CD4-positive, alpha-beta T cell (primary cell): Measurements from ENCODE around the gene MYO9A. TPM values are rescaled to one million over a fixed set of nuclear protein-coding genes. Genes with fewer than 3 reads are reported as not detected.

Experiments used
- ATAC-seq: fragments of 200-7000 bp; cut with Tn5 transposase; one replicate; pipeline ENCODE4 v1.10.0; 2022; ENCODE audit warnings: mild to moderate bottlenecking; ENCODE audit not compliant: poor library complexity
- CTCF ChIA-PET: fragments of 350-600 bp; sonication (Branson Sonifier 250); formaldehyde crosslinking; loops from one replicate; lab custom pipeline; 2021; ENCODE audit warnings: antibody characterized with exemption, inconsistent platforms; lab: Charles Lee
- POLR2A ChIA-PET: fragments of 350-600 bp; sonication (Branson Sonifier 250); formaldehyde crosslinking; loops from one replicate; lab custom pipeline; 2021; ENCODE audit warnings: antibody characterized with exemption, inconsistent platforms; lab: Charles Lee
- DNase-seq, 14 experiments: peaks; one replicate each; pipeline ENCODE4 v3.0.0-alpha.2; 2013 to 2020; ENCODE audit warnings: mixed read lengths in 2 of 14
- H3K27ac ChIP-seq, 2 donors: one replicate each; pipeline versions ENCODE4 v1.5.1 to v1.7.0; 2013; ENCODE audit warnings: low read length in 2 of 2, low read depth in 1 of 2, mild to moderate bottlenecking in 1 of 2
- H3K27me3 ChIP-seq, 2 experiments: 1 replicate in 1 of 2; 2 replicates in 1 of 2; pipeline versions ENCODE4 v1.6.1 to v1.7.0; 2013; ENCODE audit warnings: low read length in 2 of 2, control low read depth in 1 of 2, mild to moderate bottlenecking in 1 of 2, moderate library complexity in 1 of 2; ENCODE audit not compliant: insufficient read depth in 2 of 2, control insufficient read depth in 1 of 2
- H3K36me3 ChIP-seq: one replicate; pipeline ENCODE4 v1.6.1; 2013; ENCODE audit warnings: low read length, control low read depth; ENCODE audit not compliant: insufficient read depth
- H3K4me1 ChIP-seq: one replicate; pipeline ENCODE4 v1.6.1; 2013; ENCODE audit warnings: low read length, control low read depth; ENCODE audit not compliant: insufficient read depth
- H3K4me3 ChIP-seq: one replicate; pipeline ENCODE4 v1.5.1; 2013; ENCODE audit warnings: mild to moderate bottlenecking, low read length, moderate library complexity
- H3K9me3 ChIP-seq, 2 experiments: 1 replicate in 1 of 2; 2 replicates in 1 of 2; pipeline versions ENCODE4 v1.6.1 to v1.7.0; 2013; ENCODE audit warnings: low read length in 2 of 2, mild to moderate bottlenecking in 2 of 2, control low read depth in 1 of 2, moderate library complexity in 1 of 2; ENCODE audit not compliant: control insufficient read depth in 1 of 2, insufficient read depth in 1 of 2
- H3K27ac Mint-ChIP-seq: one replicate; pipeline ENCODE4 v1.8.0; 2020; ENCODE audit warnings: mixed read lengths
- H3K27me3 Mint-ChIP-seq: one replicate; pipeline ENCODE4 v1.8.0; 2021; ENCODE audit warnings: mixed read lengths
- H3K36me3 Mint-ChIP-seq: one replicate; pipeline ENCODE4 v1.8.0; 2021; ENCODE audit warnings: low read depth, mixed read lengths
- H3K4me1 Mint-ChIP-seq: one replicate; pipeline ENCODE4 v1.8.0; 2021; ENCODE audit warnings: low read depth, mixed read lengths
- H3K4me3 Mint-ChIP-seq: one replicate; pipeline ENCODE4 v1.8.0; 2020; ENCODE audit warnings: mild to moderate bottlenecking, mixed read lengths
- H3K9me3 Mint-ChIP-seq: one replicate; pipeline ENCODE4 v1.8.0; 2020; ENCODE audit warnings: mixed read lengths
- intact Hi-C, 2 experiments: fragments of 100-400 bp; cut with DNase I in 1 of 2; cut with micrococcal nuclease in 1 of 2; formaldehyde crosslinking; loops; one replicate each; pipeline versions ENCODE4 v1.15.1 to v1.9.0; 2023 to 2025; cut with DNase I, micrococcal nuclease
- total RNA-seq, 174 experiments: library from RNA in 2 of 174; stranded (reverse) in 2 of 174; gene quantifications; one replicate each; pipeline ENCODE4 v1.2.3 and lab custom pipeline; 2021 to 2026
- TF ChIP-seq, protein P1 (sequence below): fragments of 200-600 bp; IDR thresholded peaks from one replicate; pipeline ENCODE4 v1.8.0; 2022; ENCODE audit warnings: antibody characterized with exemption, mild to moderate bottlenecking

Gene MYO9A
- total RNA-seq, 2 experiments from 2014 or later, result 23.4 to 29.1 TPM

GRCh38 chr15:72062319-72062718 is 55.6 kb downstream of the MYO9A start:
- Mint-ChIP-seq H3K4me1 (peaks cover 19% of the 10 kb centered on the region), H3K4me3 (no peak overlapping the region), H3K9me3 (peaks cover 7% of the 10 kb centered on the region), H3K36me3 (peaks cover 31% of the 10 kb centered on the region), H3K27me3 (no peaks in the 10 kb centered on the region), H3K27ac (no peak overlapping the region)
- DNase-seq (no peak), ATAC-seq (no peak)
- Histone ChIP-seq H3K4me3 (no peak overlapping the region), H3K36me3 (no peaks in the 10 kb centered on the region), H3K4me1 (peaks cover 8% of the 10 kb centered on the region), H3K27me3 (no peaks in the 10 kb centered on the region), H3K9me3 (peaks cover 4% of the 10 kb centered on the region in 2 experiments), H3K27ac (no peak overlapping the region)
- intact Hi-C loops, result no loop called here
- ChIA-PET POLR2A (no interaction called here), CTCF (no interaction called here)
- TF ChIP-seq, protein P1, sequence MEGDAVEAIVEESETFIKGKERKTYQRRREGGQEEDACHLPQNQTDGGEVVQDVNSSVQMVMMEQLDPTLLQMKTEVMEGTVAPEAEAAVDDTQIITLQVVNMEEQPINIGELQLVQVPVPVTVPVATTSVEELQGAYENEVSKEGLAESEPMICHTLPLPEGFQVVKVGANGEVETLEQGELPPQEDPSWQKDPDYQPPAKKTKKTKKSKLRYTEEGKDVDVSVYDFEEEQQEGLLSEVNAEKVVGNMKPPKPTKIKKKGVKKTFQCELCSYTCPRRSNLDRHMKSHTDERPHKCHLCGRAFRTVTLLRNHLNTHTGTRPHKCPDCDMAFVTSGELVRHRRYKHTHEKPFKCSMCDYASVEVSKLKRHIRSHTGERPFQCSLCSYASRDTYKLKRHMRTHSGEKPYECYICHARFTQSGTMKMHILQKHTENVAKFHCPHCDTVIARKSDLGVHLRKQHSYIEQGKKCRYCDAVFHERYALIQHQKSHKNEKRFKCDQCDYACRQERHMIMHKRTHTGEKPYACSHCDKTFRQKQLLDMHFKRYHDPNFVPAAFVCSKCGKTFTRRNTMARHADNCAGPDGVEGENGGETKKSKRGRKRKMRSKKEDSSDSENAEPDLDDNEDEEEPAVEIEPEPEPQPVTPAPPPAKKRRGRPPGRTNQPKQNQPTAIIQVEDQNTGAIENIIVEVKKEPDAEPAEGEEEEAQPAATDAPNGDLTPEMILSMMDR, result no peak

GRCh38 chr15:72060687-72061250 is 57.2 kb downstream of the MYO9A start:
- no peaks in the 10 kb centered on the region for H3K27me3 Mint-ChIP-seq
- Histone ChIP-seq H3K36me3 (no peaks in the 10 kb centered on the region), H3K27ac (no peak overlapping the region), H3K27me3 (no peaks in the 10 kb centered on the region), H3K9me3 (peaks cover 4% of the 10 kb centered on the region in 2 experiments), H3K4me3 (no peak overlapping the region), H3K4me1 (peaks cover 8% of the 10 kb centered on the region)
- no peak overlapping the region for H3K27ac Mint-ChIP-seq
- H3K4me3 Mint-ChIP-seq, result no peak overlapping the region
- H3K9me3 Mint-ChIP-seq, result peaks cover 7% of the 10 kb centered on the region
- POLR2A ChIA-PET, result no interaction called here
- H3K4me1 Mint-ChIP-seq, result peaks cover 22% of the 10 kb centered on the region
- H3K36me3 Mint-ChIP-seq, result peaks cover 32% of the 10 kb centered on the region
- CTCF ChIA-PET, result no interaction called here
- DNase-seq (no peak), ATAC-seq (no peak)
- TF ChIP-seq, protein P1, result no peak
- intact Hi-C loops, result no loop called here

DNA sequence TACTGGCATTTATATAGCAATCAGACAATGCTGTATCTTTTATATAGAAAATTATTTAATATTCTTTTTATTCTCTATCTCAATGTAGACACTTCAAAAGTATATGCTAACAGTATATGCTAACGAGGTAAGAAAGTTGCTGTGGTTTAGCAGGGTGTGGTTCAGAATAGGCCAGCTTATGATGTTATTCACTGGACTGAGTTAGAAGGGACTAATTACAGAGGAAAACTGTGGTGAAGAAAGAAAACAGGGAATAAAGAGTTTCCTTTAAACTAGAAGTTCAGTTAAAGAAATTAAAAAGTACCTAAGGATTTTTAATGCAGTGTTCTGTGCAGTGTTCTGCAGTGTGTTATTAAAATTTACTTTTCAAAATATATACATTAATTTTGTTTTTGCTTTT is 59.4 kb downstream of the MYO9A start:
- Histone ChIP-seq H3K36me3 (no peaks in the 10 kb centered on the region), H3K9me3 (peaks cover 4% of the 10 kb centered on the region in 2 experiments), H3K27me3 (no peaks in the 10 kb centered on the region), H3K27ac (no peak overlapping the region), H3K4me1 (peaks cover 8% of the 10 kb centered on the region), H3K4me3 (no peak overlapping the region)
- H3K27ac Mint-ChIP-seq, result no peak overlapping the region
- DNase-seq (no peak), ATAC-seq (no peak)
- H3K27me3 Mint-ChIP-seq, result no peaks in the 10 kb centered on the region
- peaks cover 7% of the 10 kb centered on the region for H3K9me3 Mint-ChIP-seq
- ChIA-PET CTCF (interaction anchor here (1.5 kb wide), 1 partner anchor 23 kb away, joined by 3 read pairs; no protein-coding TSS in a partner anchor), POLR2A (no interaction called here)
- peaks cover 32% of the 10 kb centered on the region for H3K4me1 Mint-ChIP-seq
- peaks cover 26% of the 10 kb centered on the region for H3K36me3 Mint-ChIP-seq
- TF ChIP-seq, protein P1, result no peak
- intact Hi-C loops, result no loop called here
- H3K4me3 Mint-ChIP-seq, result no peak overlapping the region
